Subcutaneous adipose tissue (tissue), 4 donors: ENCODE measurements around the gene CBY2. TPM values are rescaled to one million over a fixed set of nuclear protein-coding genes. Genes with fewer than 3 reads are reported as not detected.

Source experiments
- small RNA-seq: library from RNA; depleted of rRNA; stranded (forward); fragments of <200 nt; gene quantifications from one replicate; pipeline ENCODE3, GENCODE V24; 2016
- total RNA-seq, 4 donors: library from RNA; depleted of rRNA; stranded (reverse); fragments of >200 nt; gene quantifications; one replicate each; pipeline ENCODE4 v1.1.0, GENCODE V29; 2016
- TF ChIP-seq, protein P1 (sequence below): fragments of 450-650 bp; IDR thresholded peaks from one replicate; pipeline ENCODE4 v1.5.1; 2016; ENCODE audit warnings: low read depth, mild to moderate bottlenecking, control low read depth, antibody characterized with exemption, moderate library complexity

Gene CBY2
- total RNA-seq, 4 donors from 2014 or later, result not detected

DNA sequence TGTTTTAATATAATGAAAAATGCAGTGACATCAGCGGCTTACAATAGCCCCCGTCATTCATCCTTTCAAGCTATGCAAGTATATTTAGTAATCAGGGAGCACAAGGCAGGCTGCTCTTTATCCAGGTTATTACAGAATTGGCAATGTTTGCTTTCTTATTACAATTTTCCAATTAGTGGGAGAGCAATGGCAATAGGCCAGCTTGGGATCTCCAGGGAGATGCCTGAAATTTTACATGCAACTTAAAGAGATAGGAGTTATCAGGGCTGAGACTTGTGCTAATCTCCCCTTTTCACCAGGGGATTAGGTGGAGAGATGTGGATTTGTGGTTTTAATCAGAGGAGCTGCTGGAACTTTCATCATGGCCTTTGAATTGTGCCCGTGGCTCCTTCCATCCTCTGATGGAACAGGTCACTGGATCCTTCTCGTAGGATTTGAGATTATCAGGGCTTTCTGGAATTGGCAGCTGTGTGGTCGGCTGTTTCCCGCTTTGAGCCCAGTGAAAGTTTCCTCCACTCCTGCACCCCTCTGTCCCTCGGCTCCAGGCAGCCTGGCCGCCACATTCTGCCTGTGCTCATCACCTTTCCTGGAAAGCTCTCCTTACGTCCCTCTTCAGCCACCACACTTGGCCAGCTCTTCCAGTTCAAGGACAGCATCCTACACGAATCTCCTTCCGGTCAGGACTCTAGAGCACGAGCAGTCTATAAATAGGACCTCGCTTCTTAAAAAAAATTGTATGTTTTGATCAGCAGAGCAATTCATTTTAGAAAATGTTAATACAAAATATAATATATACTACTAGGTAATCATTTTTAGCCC is 47.0 kb downstream of the CBY2 start:
- TF ChIP-seq, protein P1, sequence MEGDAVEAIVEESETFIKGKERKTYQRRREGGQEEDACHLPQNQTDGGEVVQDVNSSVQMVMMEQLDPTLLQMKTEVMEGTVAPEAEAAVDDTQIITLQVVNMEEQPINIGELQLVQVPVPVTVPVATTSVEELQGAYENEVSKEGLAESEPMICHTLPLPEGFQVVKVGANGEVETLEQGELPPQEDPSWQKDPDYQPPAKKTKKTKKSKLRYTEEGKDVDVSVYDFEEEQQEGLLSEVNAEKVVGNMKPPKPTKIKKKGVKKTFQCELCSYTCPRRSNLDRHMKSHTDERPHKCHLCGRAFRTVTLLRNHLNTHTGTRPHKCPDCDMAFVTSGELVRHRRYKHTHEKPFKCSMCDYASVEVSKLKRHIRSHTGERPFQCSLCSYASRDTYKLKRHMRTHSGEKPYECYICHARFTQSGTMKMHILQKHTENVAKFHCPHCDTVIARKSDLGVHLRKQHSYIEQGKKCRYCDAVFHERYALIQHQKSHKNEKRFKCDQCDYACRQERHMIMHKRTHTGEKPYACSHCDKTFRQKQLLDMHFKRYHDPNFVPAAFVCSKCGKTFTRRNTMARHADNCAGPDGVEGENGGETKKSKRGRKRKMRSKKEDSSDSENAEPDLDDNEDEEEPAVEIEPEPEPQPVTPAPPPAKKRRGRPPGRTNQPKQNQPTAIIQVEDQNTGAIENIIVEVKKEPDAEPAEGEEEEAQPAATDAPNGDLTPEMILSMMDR, result no peak

DNA sequence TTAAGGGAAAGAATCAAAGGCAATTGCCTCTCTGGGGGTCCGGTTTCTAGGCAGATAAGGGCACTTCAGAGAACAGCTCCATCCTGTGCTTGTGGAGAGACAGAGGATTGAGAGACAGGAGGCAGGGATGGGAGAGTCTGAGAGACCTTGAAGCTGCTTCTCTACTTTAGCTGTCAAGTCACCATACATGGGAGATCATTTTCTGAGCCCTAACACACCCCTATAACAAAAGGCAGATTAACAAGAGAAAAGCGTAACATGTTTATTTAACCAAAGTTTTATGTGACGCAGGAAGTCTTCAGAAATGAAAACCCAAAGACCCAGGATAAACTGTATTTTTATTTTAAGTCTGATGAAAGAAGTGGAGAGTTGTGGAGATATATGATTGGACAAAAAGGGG is 48.4 kb downstream of the CBY2 start:
- TF ChIP-seq, protein P1, result no peak

DNA sequence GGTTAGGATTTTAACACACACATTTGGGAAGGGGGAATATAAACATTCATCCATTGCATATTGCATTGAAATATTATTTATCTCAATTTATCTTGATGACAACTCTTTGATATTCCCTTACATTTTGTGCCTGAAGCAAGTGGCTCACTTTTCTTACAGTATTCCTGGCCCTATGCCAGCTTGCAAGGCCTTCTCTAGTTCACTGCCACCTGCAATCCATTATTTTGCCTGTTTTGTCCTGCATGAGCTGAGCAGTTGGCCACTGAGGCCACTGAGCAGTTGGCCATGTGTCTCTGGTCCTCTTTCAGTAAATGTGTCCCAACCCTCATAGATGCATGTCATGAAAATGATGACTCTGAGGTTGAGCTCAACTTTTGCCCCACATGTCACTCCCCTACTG is 49.8 kb downstream of the CBY2 start:
- TF ChIP-seq, protein P1, result no peak

DNA sequence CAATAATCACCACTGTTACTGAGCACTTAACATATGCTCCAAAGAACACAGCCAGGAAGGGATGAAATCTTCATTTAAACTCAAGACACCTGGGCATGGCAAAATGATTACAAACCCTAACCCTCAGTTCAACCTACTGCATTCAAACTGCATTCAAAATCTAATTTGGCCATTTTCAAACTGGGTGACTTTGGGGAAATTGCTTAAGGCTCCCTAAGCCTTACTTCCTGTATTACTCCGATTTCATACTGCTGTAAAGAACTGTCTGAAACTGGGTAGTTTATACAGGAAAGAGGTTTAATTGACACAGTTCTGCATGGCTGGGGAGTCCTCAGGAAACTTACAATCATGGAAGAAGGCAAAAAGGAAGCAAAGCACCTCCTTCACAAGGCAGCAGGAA is 50.4 kb downstream of the CBY2 start:
- TF ChIP-seq, protein P1, result no peak

DNA sequence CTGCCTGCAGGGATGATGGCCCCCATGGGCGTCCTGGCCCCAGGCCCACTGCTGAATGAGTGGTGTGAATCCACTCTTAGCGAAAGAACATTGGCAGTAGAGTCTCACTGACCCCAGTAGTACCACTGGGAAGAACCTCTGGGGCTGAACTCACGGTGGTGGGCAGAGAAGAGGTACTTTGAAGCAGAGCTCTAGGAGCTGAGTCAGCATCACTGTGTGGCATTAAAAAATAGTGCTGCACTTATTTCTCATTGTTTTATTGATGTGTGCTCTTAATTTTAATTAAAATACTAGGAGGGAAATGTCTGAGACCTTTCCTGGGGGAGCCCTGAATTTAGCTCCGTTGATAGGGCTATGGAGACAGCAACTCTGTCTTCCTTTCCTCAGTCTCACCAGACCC is 61.3 kb downstream of the CBY2 start:
- TF ChIP-seq, protein P1, result no peak

Small RNA genes within 50 kb of the gene (small RNA-seq; reads per million reads assigned to genes)
- not detected for gene RF00017

Other genes starting within 250 kb of the CBY2 start
- 10 to 100 TPM; 19.0 to 32.1 (median 26.7) TPM for gene COG3, start 237.4 kb upstream of the CBY2 start, total RNA-seq
- not detected for gene ERICH6B, start 86.6 kb upstream of the CBY2 start, total RNA-seq
- not detected for gene SIAH3, start 149.4 kb downstream of the CBY2 start, total RNA-seq